HepG2 (cell line): ENCODE measurements around the gene LDB2. TPM values are rescaled to one million over a fixed set of nuclear protein-coding genes. Genes with fewer than 3 reads are reported as not detected.

Experiments used
- ATAC-seq: fragments of 200-7000 bp; cut with Tn5 transposase; 3 replicates; pipeline ENCODE4 v1.9.1; 2020; ENCODE audit warnings: mild to moderate bottlenecking, moderate library complexity
- BruUV-seq: library from RNA; stranded (reverse); fragments of 400-500 nt; replicated peaks from 2 replicates; lab custom pipeline; 2021; lab: Mats Ljungman, UMichigan
- CTCF ChIA-PET: fragments of 300-600 bp; formaldehyde crosslinking; extraction: SDS; loops from one replicate; lab custom pipeline; 2021; ENCODE audit warnings: low total read pairs, inconsistent platforms, low intra/inter-chr PET ratio; lab: Yijun Ruan, JAX
- POLR2A ChIA-PET: fragments of 350-600 bp; sonication (Branson Sonifier 250); formaldehyde crosslinking; loops from one replicate; lab custom pipeline; 2020; ENCODE audit warnings: antibody characterized with exemption, inconsistent platforms; lab: Yijun Ruan, JAX
- DNase-seq: peaks from one replicate; pipeline ENCODE4 v3.0.0-alpha.2; 2015; ENCODE audit warnings: low spot score
- FAIRE-seq: peaks from 3 replicates; lab custom pipeline; 2011; peaks lifted over from hg19 to GRCh38; lab: Jason Lieb, UNC
- H2AFZ ChIP-seq: one replicate; pipeline ENCODE4 v1.6.1; 2011; ENCODE audit warnings: low read length, inconsistent platforms
- H3K27ac ChIP-seq: fragments of 300-600 bp; 3 replicates; pipeline ENCODE4 v1.8.0; 2011; ENCODE audit warnings: mixed run types, mild to moderate bottlenecking, mixed read lengths, low read length, inconsistent platforms; ENCODE audit not compliant: insufficient read depth; ENCODE audit errors: extremely low read length
- H3K27me3 ChIP-seq, 2 experiments: fragments of 200-600 bp in 1 of 2; 2 replicates in 1 of 2; 3 replicates in 1 of 2; pipeline versions ENCODE4 v1.6.0 to v1.8.0; 2011; ENCODE audit warnings: low read length in 2 of 2, mild to moderate bottlenecking in 2 of 2, moderate library complexity in 2 of 2, inconsistent platforms in 1 of 2; ENCODE audit not compliant: insufficient read depth in 2 of 2, control insufficient read depth in 1 of 2
- H3K36me3 ChIP-seq, 2 experiments: fragments of 200-600 bp in 1 of 2; replicated peaks in 1 of 2; 2 replicates in 1 of 2; 3 replicates in 1 of 2; pipeline versions ENCODE4 v1.5.1 to v1.8.0; 2011; ENCODE audit warnings: low read length in 2 of 2, inconsistent platforms in 1 of 2; ENCODE audit not compliant: insufficient read depth in 2 of 2, control insufficient read depth in 1 of 2
- H3K4me1 ChIP-seq: 2 replicates; pipeline ENCODE4 v1.5.1; 2012; ENCODE audit warnings: low read length, inconsistent platforms; ENCODE audit not compliant: insufficient read depth
- H3K4me2 ChIP-seq: 2 replicates; pipeline ENCODE4 v1.6.0; 2011; ENCODE audit warnings: low read depth, low read length, inconsistent platforms
- H3K4me3 ChIP-seq, 3 experiments: fragments of 200-600 bp in 1 of 3; sonication (generic), shearing (Covaris generic) in 1 of 3; replicated peaks in 1 of 3; 2 replicates each; pipeline ENCODE4 v1.5.1; 2011 to 2016; ENCODE audit warnings: low read length in 3 of 3, inconsistent platforms in 2 of 3, low read depth in 2 of 3, mild to moderate bottlenecking in 2 of 3, control low read depth in 1 of 3, mixed read lengths in 1 of 3; ENCODE audit not compliant: insufficient read depth in 1 of 3
- H3K79me2 ChIP-seq: one replicate; pipeline ENCODE4 v1.6.1; 2011; ENCODE audit warnings: low read length, inconsistent platforms; ENCODE audit not compliant: insufficient read depth
- H3K9ac ChIP-seq: 2 replicates; pipeline ENCODE4 v1.6.0; 2011; ENCODE audit warnings: mild to moderate bottlenecking, low read depth, low read length, inconsistent platforms; ENCODE audit not compliant: insufficient read depth
- H3K9me3 ChIP-seq: 2 replicates; pipeline ENCODE4 v1.5.1; 2012; ENCODE audit warnings: mild to moderate bottlenecking, low read length
- H4K20me1 ChIP-seq: 2 replicates; pipeline ENCODE4 v1.6.0; 2011; ENCODE audit warnings: inconsistent platforms, mild to moderate bottlenecking, low read length, moderate library complexity; ENCODE audit not compliant: insufficient read depth
- RFX1 ChIP-seq: fragments of 450-650 bp; IDR thresholded peaks from 2 replicates; pipeline ENCODE4 v1.6.1; 2017
- SIX1 ChIP-seq: sonication (generic); formaldehyde crosslinking; IDR thresholded peaks from 2 replicates; pipeline ENCODE4 v1.4.0; 2020; ENCODE audit warnings: missing genetic modification reagents, borderline replicate concordance
- ZIK1 ChIP-seq: sonication (generic); formaldehyde crosslinking; IDR thresholded peaks from 2 replicates; pipeline ENCODE4 v1.5.0; 2020; ENCODE audit warnings: mild to moderate bottlenecking, low read depth, missing genetic modification reagents, borderline replicate concordance
- WGBS: methylation state at CpG from one replicate; pipeline ENCODE4 v1.1.6; 2017; ENCODE audit warnings: low lambda C conversion rate; 5-methylcytosine and 5-hydroxymethylcytosine counted together
- in situ Hi-C: cut with HindIII; loops from 2 replicates; pipeline ENCODE4 v1.10.0; 2017; ENCODE audit warnings: low pct_unique_long_range_greater_than_20kb; ENCODE audit not compliant: extremely low pct_ligation_motif_present
- intact Hi-C: fragments of 100-400 bp; cut with micrococcal nuclease; formaldehyde crosslinking; loops from one replicate; pipeline ENCODE4 v1.10.0; 2022; ENCODE audit not compliant: unreplicated experiment
- polyA plus RNA-seq, 8 experiments: library from polyadenylated mRNA; depleted of rRNA in 3 of 8; stranded (reverse) in 7 of 8; unstranded in 1 of 8; fragments of >200 nt; fragmentation: Illumina TruSeq in 4 of 8; extraction: Trizol in 4 of 8; gene quantifications; 2 replicates each; pipeline versions ENCODE4 v1.2.1 to v1.2.3, GENCODE V29; 2011 to 2016; ENCODE audit warnings: low read depth in 4 of 8, missing spikeins in 1 of 8, mixed read lengths in 1 of 8; ENCODE audit not compliant: insufficient read depth in 1 of 8
- total RNA-seq, 5 experiments: library from RNA; depleted of rRNA; stranded (reverse); fragments of >200 nt; fragmentation: Illumina TruSeq; extraction: Trizol; gene quantifications; 2 replicates each; pipeline ENCODE4 v1.2.3, GENCODE V29; 2016; ENCODE audit warnings: low read depth in 1 of 5
- TF ChIP-seq, protein P1 (sequence below): sonication (generic); formaldehyde crosslinking; IDR thresholded peaks from 2 replicates; pipeline ENCODE4 v1.4.0; 2020; ENCODE audit warnings: missing genetic modification reagents, borderline replicate concordance
- TF ChIP-seq, protein P2 (sequence below): sonication (generic); formaldehyde crosslinking; IDR thresholded peaks from 2 replicates; pipeline ENCODE4 v1.4.0; 2020; ENCODE audit warnings: mild to moderate bottlenecking, missing genetic modification reagents
- TF ChIP-seq, protein P3 (sequence below): IDR thresholded peaks from 2 replicates; pipeline ENCODE4 v1.6.1; 2018; ENCODE audit warnings: missing genetic modification reagents
- TF ChIP-seq, protein P4 (sequence below): sonication (generic); formaldehyde crosslinking; IDR thresholded peaks from 2 replicates; pipeline ENCODE4 v1.9.0; 2021; ENCODE audit warnings: missing genetic modification reagents, borderline replicate concordance

Gene LDB2
- total and polyA plus RNA-seq, 2 of the 13 experiments (the other 11 are each of a cell fraction or from before 2014, with no cell fraction given), result not detected

DNA sequence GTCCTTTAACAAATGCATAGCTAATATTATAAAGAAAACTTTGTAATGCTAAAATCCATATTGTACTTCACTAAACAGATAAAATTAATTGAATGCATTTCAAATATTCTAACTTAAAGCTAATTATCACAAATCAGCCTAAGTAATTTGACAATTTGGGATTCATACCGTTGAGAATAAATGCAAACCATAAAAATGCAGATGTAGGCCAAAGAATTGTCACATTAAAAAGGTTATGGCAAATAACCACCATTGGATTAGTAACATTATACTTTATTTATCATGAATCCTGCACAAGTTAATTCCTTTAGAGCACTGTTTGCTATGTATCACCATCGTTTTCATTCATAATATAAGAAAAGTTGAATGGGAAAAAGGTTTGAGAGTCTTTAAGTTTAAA, 301.0 kb downstream of the LDB2 start:
- peaks cover 9% of the 10 kb centered on the region; the same call in 1 of the 2 replicates for H3K4me1 ChIP-seq
- TF ChIP-seq ZIK1 (CRISPR knock-in tag), result no peak
- TF ChIP-seq, protein P1, sequence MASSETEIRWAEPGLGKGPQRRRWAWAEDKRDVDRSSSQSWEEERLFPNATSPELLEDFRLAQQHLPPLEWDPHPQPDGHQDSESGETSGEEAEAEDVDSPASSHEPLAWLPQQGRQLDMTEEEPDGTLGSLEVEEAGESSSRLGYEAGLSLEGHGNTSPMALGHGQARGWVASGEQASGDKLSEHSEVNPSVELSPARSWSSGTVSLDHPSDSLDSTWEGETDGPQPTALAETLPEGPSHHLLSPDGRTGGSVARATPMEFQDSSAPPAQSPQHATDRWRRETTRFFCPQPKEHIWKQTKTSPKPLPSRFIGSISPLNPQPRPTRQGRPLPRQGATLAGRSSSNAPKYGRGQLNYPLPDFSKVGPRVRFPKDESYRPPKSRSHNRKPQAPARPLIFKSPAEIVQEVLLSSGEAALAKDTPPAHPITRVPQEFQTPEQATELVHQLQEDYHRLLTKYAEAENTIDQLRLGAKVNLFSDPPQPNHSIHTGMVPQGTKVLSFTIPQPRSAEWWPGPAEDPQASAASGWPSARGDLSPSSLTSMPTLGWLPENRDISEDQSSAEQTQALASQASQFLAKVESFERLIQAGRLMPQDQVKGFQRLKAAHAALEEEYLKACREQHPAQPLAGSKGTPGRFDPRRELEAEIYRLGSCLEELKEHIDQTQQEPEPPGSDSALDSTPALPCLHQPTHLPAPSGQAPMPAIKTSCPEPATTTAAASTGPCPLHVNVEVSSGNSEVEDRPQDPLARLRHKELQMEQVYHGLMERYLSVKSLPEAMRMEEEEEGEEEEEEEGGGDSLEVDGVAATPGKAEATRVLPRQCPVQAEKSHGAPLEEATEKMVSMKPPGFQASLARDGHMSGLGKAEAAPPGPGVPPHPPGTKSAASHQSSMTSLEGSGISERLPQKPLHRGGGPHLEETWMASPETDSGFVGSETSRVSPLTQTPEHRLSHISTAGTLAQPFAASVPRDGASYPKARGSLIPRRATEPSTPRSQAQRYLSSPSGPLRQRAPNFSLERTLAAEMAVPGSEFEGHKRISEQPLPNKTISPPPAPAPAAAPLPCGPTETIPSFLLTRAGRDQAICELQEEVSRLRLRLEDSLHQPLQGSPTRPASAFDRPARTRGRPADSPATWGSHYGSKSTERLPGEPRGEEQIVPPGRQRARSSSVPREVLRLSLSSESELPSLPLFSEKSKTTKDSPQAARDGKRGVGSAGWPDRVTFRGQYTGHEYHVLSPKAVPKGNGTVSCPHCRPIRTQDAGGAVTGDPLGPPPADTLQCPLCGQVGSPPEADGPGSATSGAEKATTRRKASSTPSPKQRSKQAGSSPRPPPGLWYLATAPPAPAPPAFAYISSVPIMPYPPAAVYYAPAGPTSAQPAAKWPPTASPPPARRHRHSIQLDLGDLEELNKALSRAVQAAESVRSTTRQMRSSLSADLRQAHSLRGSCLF (CRISPR knock-in tag), result no peak
- TF ChIP-seq, protein P2, sequence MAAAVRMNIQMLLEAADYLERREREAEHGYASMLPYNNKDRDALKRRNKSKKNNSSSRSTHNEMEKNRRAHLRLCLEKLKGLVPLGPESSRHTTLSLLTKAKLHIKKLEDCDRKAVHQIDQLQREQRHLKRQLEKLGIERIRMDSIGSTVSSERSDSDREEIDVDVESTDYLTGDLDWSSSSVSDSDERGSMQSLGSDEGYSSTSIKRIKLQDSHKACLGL (CRISPR knock-in tag), result no peak
- TF ChIP-seq SIX1 (CRISPR knock-in tag), result no peak
- TF ChIP-seq, protein P3, sequence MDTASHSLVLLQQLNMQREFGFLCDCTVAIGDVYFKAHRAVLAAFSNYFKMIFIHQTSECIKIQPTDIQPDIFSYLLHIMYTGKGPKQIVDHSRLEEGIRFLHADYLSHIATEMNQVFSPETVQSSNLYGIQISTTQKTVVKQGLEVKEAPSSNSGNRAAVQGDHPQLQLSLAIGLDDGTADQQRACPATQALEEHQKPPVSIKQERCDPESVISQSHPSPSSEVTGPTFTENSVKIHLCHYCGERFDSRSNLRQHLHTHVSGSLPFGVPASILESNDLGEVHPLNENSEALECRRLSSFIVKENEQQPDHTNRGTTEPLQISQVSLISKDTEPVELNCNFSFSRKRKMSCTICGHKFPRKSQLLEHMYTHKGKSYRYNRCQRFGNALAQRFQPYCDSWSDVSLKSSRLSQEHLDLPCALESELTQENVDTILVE (CRISPR knock-in tag), result no peak
- TF ChIP-seq, protein P4, sequence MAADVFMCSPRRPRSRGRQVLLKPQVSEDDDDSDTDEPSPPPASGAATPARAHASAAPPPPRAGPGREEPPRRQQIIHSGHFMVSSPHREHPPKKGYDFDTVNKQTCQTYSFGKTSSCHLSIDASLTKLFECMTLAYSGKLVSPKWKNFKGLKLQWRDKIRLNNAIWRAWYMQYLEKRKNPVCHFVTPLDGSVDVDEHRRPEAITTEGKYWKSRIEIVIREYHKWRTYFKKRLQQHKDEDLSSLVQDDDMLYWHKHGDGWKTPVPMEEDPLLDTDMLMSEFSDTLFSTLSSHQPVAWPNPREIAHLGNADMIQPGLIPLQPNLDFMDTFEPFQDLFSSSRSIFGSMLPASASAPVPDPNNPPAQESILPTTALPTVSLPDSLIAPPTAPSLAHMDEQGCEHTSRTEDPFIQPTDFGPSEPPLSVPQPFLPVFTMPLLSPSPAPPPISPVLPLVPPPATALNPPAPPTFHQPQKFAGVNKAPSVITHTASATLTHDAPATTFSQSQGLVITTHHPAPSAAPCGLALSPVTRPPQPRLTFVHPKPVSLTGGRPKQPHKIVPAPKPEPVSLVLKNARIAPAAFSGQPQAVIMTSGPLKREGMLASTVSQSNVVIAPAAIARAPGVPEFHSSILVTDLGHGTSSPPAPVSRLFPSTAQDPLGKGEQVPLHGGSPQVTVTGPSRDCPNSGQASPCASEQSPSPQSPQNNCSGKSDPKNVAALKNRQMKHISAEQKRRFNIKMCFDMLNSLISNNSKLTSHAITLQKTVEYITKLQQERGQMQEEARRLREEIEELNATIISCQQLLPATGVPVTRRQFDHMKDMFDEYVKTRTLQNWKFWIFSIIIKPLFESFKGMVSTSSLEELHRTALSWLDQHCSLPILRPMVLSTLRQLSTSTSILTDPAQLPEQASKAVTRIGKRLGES (CRISPR knock-in tag), result no peak
- no peak for TF ChIP-seq RFX1
- TF ChIP-seq, all 625 proteins: peak for 0
- Histone ChIP-seq H3K36me3 (no peaks in the 10 kb centered on the region), H4K20me1 (no peaks in the 10 kb centered on the region), H3K9me3 (no peaks in the 10 kb centered on the region), H3K27me3 (peaks cover 0 to 11% of the 10 kb centered on the region in 2 experiments; a peak in 1 of 5 replicates), H3K9ac (no peak overlapping the region), H3K79me2 (no peaks in the 10 kb centered on the region), H3K4me2 (no peak overlapping the region), H3K27ac (no peak overlapping the region), H2AFZ (no peak overlapping the region), H3K4me3 (no peak overlapping the region)
- no TSS peak for BruUV-seq
- no peak for FAIRE-seq
- DNase-seq, result no peak
- CTCF ChIA-PET, result no interaction called here
- intact Hi-C loops (no loop called here), in situ Hi-C loops (no loop called here)
- no peak for ATAC-seq
- POLR2A ChIA-PET, result no interaction called here
- 0% methylated on average over 2 of the region's 2 CpGs for WGBS
